Right lobe of liver (tissue), 4 donors: ENCODE results near the gene CCDC136.

ENCODE experiments used
- POLR2A ChIP-seq: fragments of 450-650 bp; IDR thresholded peaks from one replicate; pipeline ENCODE4 v1.6.1; 2017; ENCODE audit warnings: antibody characterized with exemption, mild to moderate bottlenecking
- TF ChIP-seq, protein P1 (sequence below), 4 donors: fragments of 200-600 bp in 3 of 4; fragments of 450-650 bp in 1 of 4; IDR thresholded peaks; one replicate each; pipeline versions ENCODE4 v1.5.1 to v1.8.0; 2016 to 2022; ENCODE audit warnings: antibody characterized with exemption in 4 of 4, mild to moderate bottlenecking in 2 of 4
- donor health status: DM: no; HTN: no; CAD: no.
- donor health status: DM: no; HTN: no; CAD: no.
- donor health status: DM: no; HTN: yes; CAD: no.

GRCh38 chr7:128790315-128791041, 1.3 kb upstream of the CCDC136 start:
- TF ChIP-seq, protein P1, sequence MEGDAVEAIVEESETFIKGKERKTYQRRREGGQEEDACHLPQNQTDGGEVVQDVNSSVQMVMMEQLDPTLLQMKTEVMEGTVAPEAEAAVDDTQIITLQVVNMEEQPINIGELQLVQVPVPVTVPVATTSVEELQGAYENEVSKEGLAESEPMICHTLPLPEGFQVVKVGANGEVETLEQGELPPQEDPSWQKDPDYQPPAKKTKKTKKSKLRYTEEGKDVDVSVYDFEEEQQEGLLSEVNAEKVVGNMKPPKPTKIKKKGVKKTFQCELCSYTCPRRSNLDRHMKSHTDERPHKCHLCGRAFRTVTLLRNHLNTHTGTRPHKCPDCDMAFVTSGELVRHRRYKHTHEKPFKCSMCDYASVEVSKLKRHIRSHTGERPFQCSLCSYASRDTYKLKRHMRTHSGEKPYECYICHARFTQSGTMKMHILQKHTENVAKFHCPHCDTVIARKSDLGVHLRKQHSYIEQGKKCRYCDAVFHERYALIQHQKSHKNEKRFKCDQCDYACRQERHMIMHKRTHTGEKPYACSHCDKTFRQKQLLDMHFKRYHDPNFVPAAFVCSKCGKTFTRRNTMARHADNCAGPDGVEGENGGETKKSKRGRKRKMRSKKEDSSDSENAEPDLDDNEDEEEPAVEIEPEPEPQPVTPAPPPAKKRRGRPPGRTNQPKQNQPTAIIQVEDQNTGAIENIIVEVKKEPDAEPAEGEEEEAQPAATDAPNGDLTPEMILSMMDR (IDR thresholded peaks at IDR 0.05): no peak
- TF ChIP-seq POLR2A: no peak
